DOHH2 (cell line): ENCODE data around the gene BET1L.

Source experiments
- H3F3A ChIP-seq: fragments of 200-600 bp; sonication (generic), shearing (Covaris generic); 2 replicates; pipeline ENCODE4 v1.6.0; 2016; ENCODE audit warnings: antibody characterized with exemption, mild to moderate bottlenecking; ENCODE audit not compliant: control insufficient read depth, insufficient read depth
- H3K27ac ChIP-seq: fragments of 200-600 bp; sonication (generic); 2 replicates; pipeline ENCODE4 v1.5.1; 2014; ENCODE audit warnings: low read depth, mild to moderate bottlenecking, low read length, moderate library complexity
- H3K27me3 ChIP-seq: fragments of 200-600 bp; sonication (generic); 2 replicates; pipeline ENCODE4 v1.6.1; 2014; ENCODE audit warnings: mild to moderate bottlenecking, low read length, mixed read lengths; ENCODE audit not compliant: control insufficient read depth
- H3K36me3 ChIP-seq: fragments of 200-600 bp; sonication (generic); 2 replicates; pipeline ENCODE4 v1.6.1; 2014; ENCODE audit warnings: mild to moderate bottlenecking, low read length, moderate library complexity, mixed read lengths; ENCODE audit not compliant: control insufficient read depth
- H3K4me1 ChIP-seq: fragments of 200-600 bp; sonication (generic); 2 replicates; pipeline ENCODE4 v1.6.1; 2014; ENCODE audit warnings: mild to moderate bottlenecking, low read length, mixed read lengths; ENCODE audit not compliant: control insufficient read depth
- H3K4me2 ChIP-seq: fragments of 200-600 bp; sonication (generic); 2 replicates; pipeline ENCODE4 v1.6.0; 2014; ENCODE audit warnings: mild to moderate bottlenecking, low read length, moderate library complexity
- H3K4me3 ChIP-seq: fragments of 200-600 bp; sonication (generic); 2 replicates; pipeline ENCODE4 v1.5.1; 2014; ENCODE audit warnings: mild to moderate bottlenecking, low read length, mixed read lengths
- H3K79me2 ChIP-seq: fragments of 200-600 bp; sonication (generic); 2 replicates; pipeline ENCODE4 v1.6.1; 2014; ENCODE audit warnings: mild to moderate bottlenecking, low read length, mixed read lengths; ENCODE audit not compliant: control insufficient read depth
- H3K9me2 ChIP-seq: fragments of 200-600 bp; sonication (generic); replicated peaks from 2 replicates; pipeline ENCODE4 v1.6.1; 2014; ENCODE audit warnings: mild to moderate bottlenecking, low read length, mixed read lengths; ENCODE audit not compliant: control insufficient read depth
- H3K9me3 ChIP-seq: fragments of 200-600 bp; sonication (generic); 2 replicates; pipeline ENCODE4 v1.6.1; 2014; ENCODE audit warnings: antibody characterized with exemption, low read length, mixed read lengths; ENCODE audit not compliant: control insufficient read depth, insufficient read depth
- H4K20me1 ChIP-seq: fragments of 200-600 bp; sonication (generic); 2 replicates; pipeline ENCODE4 v1.6.0; 2014; ENCODE audit warnings: low read depth, mild to moderate bottlenecking, antibody characterized with exemption, low read length, moderate library complexity; ENCODE audit not compliant: control insufficient read depth, insufficient read depth
- CTCF ChIP-seq: fragments of 200-600 bp; sonication (generic); IDR thresholded peaks from one replicate; pipeline ENCODE4 v1.5.1; 2014; ENCODE audit warnings: antibody characterized with exemption, mild to moderate bottlenecking, low read depth, low read length; ENCODE audit not compliant: poor library complexity, severe bottlenecking
- EZH2phosphoT487 ChIP-seq: fragments of 200-600 bp; sonication (generic); IDR thresholded peaks from 2 replicates; pipeline ENCODE4 v1.6.1; 2017; ENCODE audit warnings: borderline replicate concordance, mild to moderate bottlenecking, antibody characterized with exemption, low read length, moderate library complexity, mixed read lengths

Gene BET1L

GRCh38 chr11:207863-208180 lies 623 bp upstream of the BET1L start:
- H3K27me3 ChIP-seq = no peaks in the 10 kb centered on the region
- H3K36me3 ChIP-seq = peaks cover 86% of the 10 kb centered on the region
- TF ChIP-seq CTCF (no peak), EZH2phosphoT487 (no peak)
- H3F3A ChIP-seq = peaks cover 8% of the 10 kb centered on the region
- H3K9me3 ChIP-seq = no peaks in the 10 kb centered on the region
- peaks cover 66% of the 10 kb centered on the region for H3K79me2 ChIP-seq
- H3K27ac ChIP-seq = peak overlapping the region; percentile 89
- H4K20me1 ChIP-seq = peaks cover 20% of the 10 kb centered on the region
- H3K4me3 ChIP-seq = peak overlapping the region; percentile 100
- peaks cover 26% of the 10 kb centered on the region for H3K4me1 ChIP-seq
- peak overlapping the region; percentile 98 for H3K4me2 ChIP-seq
- no peaks in the 10 kb centered on the region for H3K9me2 ChIP-seq

- Histone ChIP-seq H3K4me1 (peaks cover 26% of the 10 kb centered on the region), H3K79me2 (peaks cover 66% of the 10 kb centered on the region), H3K9me3 (no peaks in the 10 kb centered on the region), H3K9me2 (no peaks in the 10 kb centered on the region), H3K4me2 (peak overlapping the region; percentile 98), H4K20me1 (peaks cover 20% of the 10 kb centered on the region), H3K27me3 (no peaks in the 10 kb centered on the region), H3F3A (peaks cover 8% of the 10 kb centered on the region), H3K36me3 (peaks cover 75% of the 10 kb centered on the region), H3K27ac (peak overlapping the region; percentile 89), H3K4me3 (peak overlapping the region; percentile 100)
- TF ChIP-seq CTCF (no peak), EZH2phosphoT487 (no peak)
These were observed 532 bp downstream of the BET1L start for GRCh38 chr11:206526-207207.

GRCh38 chr11:206002-206384 lies 1.2 kb downstream of the BET1L start:
- H3K27ac ChIP-seq = no peak overlapping the region
- peaks cover 26% of the 10 kb centered on the region for H3K4me1 ChIP-seq

More at GRCh38 chr11:206002-206384, 1.2 kb downstream of the BET1L start:
- Histone ChIP-seq H3K4me2 (peak overlapping the region; percentile 98), H3K36me3 (peaks cover 68% of the 10 kb centered on the region), H3F3A (peaks cover 8% of the 10 kb centered on the region), H4K20me1 (peaks cover 20% of the 10 kb centered on the region), H3K79me2 (peaks cover 60% of the 10 kb centered on the region), H3K4me3 (peak overlapping the region; percentile 100), H3K27me3 (no peaks in the 10 kb centered on the region), H3K9me3 (no peaks in the 10 kb centered on the region), H3K9me2 (no peaks in the 10 kb centered on the region)
- TF ChIP-seq EZH2phosphoT487 (no peak), CTCF (no peak)
